ENCODE measurements around the gene MON1A. TPM values are rescaled to one million over a fixed set of nuclear protein-coding genes. Genes with fewer than 3 reads are reported as not detected.

Gene MON1A
- total RNA-seq, 4 donors from 2014 or later, result 6.7 to 9.4 (median 7.1) TPM

GRCh38 chr3:49903451-49904424, 25.9 kb downstream of the MON1A start, which contains the start of gene MST1R:
Gene MST1R, minus strand, starts transcription at chr3:49903873. Its CDS starts 264 bp downstream, at chr3:49903609.
- TF ChIP-seq CTCF (IDR thresholded peaks at IDR 0.05; ENCODE audit: low read depth), result no peak

DNA sequence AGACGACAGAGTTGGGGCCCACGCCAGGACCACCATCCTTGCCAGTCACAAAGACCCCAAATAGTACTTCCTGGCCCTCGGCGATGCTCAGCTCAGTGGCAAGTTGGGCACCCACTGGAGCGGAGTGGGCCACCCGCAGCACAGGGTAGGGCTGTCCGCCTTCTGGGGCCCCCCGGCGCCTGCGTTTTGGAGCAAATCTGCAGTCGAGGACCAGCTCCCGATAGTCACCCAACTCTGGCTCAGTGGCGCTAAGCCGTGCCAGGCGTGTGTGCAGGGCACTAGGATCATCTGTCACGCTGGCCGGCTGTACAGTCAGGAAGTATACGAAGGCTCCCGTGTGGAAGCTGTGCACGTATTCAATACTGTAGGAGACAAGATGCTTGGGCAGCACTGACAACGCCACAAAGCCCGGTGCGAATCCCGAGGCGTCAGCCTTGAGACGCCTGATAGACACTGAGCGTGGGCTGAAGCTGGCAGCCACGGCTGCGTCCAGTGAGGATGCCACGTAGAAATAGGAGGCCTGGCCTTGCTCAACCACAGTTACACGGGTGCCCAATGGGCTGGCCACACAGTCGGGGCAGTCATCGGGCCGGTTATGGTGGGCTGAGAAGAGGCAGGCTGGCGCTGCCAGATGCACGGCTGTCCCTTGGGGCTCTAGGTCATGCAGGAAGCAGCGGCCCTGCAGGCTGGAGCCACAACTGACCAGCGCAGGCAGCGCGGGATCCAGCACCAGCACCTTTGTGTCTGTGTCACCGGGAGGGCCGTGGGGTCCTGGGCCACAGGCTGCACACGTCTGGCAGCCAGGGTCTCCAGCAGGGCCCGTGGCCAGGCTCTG, 26.9 kb downstream of the MON1A start:
- no peak for TF ChIP-seq CTCF (IDR thresholded peaks at IDR 0.05; ENCODE audit: low read depth)

DNA sequence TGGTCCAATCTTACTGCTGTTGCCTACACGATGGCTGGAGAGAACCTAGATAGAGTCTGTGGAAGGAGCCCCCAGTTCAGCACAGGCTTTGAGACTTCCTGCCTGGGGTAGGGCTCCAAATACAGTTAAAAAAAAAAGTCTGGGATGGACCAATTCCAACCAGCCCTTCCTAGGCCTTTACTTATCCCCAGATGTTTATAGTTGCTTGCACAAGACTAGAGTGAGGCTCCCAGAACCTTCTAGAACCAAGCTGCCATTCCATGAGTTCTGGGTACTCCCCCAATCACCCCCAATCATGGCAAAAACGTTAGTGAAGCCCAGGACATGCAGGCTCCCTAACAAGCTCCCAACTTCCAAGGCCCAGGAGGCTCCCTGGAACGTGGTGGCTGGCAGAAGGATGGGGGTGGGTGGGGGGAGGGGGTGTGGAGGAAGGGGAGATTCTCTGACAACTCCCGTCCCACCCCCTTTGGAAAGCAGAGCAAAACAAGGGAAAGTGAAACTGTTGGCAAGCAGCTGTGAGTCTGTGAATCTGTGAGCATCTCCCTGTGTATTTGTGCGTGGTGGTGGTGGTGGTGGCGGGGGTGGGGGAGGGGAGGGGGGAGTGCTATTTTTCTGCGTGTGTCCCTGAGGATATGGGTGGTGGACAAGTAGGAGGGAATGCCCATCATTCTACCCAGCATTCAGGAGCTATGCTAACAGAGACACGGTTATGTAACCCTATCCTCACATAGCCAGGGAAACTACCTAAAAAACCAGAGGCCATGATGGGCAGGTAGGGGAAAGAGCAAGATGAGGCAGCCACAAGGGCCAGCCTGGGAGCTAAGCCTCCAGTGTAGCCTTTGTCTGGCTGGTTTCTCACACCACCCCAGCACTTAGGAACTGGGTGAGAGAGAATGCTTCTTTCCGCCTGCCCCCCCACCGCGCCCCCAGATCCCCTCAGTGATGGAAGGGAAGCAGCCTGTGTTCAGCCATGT, 28.0 kb downstream of the MON1A start:
- no peak for TF ChIP-seq CTCF (IDR thresholded peaks at IDR 0.05; ENCODE audit: low read depth)

- TF ChIP-seq CTCF (IDR thresholded peaks at IDR 0.05; ENCODE audit: low read depth), result no peak
Measured at GRCh38 chr3:49900491-49901153, 29.0 kb downstream of the MON1A start.

DNA sequence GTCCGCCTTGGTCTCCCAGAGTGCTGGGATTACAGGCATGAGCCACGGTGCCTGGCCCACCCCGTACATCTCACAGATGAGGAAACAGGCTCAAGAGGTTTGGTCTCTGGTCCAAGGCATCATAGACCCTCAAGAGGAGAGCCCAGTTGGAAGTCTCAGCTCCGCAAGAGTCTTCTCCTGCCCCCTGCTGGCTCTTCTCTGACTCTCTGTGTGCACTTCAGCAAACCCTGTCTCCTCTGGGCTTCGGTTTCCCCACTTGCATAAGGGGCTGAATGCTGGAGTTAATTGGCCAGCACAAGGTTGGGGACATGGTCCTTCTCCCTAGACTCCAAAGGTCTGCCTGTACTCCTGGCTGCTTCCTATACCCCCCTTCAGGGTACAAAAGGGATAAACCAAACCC, 29.8 kb downstream of the MON1A start:
- TF ChIP-seq CTCF (IDR thresholded peaks at IDR 0.05; ENCODE audit: low read depth), result no peak

DNA sequence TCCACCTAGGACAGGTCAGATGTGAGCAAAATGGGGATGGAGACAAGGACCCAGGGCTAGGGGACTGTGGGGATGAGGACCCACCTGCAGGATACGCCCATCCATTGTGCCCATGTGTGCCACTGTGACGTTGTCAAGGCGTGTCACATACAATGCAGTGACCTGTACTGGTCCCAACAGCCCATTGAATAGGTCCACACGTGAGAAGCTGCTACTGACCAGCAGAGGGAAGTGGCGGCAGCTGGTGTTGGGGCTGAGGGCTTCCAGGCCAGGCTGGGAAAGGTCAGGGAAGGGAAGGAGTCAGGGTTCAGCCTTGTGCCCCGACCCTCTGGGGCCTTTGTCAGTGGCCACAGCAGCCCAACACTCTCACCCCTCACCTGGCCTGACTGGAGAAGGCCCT, 30.6 kb downstream of the MON1A start:
- TF ChIP-seq CTCF (IDR thresholded peaks at IDR 0.05; ENCODE audit: low read depth), result no peak

Data from subcutaneous adipose tissue (tissue), 4 donors.